ENCODE results near the gene MYOZ3. TPM values are rescaled to one million over a fixed set of nuclear protein-coding genes. Genes with fewer than 3 reads are reported as not detected.

The MYOZ3 gene
- total RNA-seq, 2 experiments from 2014 or later = not detected

GRCh38 chr5:150632305-150633160 lies 28.5 kb upstream of the MYOZ3 start:
- ChIA-PET CTCF (ENCODE audit: unreplicated experiment) (no interaction called here), POLR2A (interaction anchor here (0.7 kb wide), 1 partner anchor 20 kb away, joined by 3 read pairs; no protein-coding TSS in a partner anchor)
- H3K4me3 ChIP-seq (ENCODE audit: low read depth, low read length, poor library complexity, severe bottlenecking) = no peak overlapping the region
- no peak overlapping the region for H3K27ac ChIP-seq (ENCODE audit: low read depth, low read length, poor library complexity, severe bottlenecking)
- no peaks in the 10 kb centered on the region for H3K36me3 ChIP-seq (ENCODE audit: insufficient read depth, low read length)
- DNase-seq (ENCODE audit: low spot score) = no peak
- H3K9me3 ChIP-seq (ENCODE audit: low read length) = no peaks in the 10 kb centered on the region
- intact Hi-C loops (cut with micrococcal nuclease; ENCODE audit: unreplicated experiment) = no loop called here
- no TSS peak for BruUV-seq (replicated peaks)
- H3K79me2 ChIP-seq (ENCODE audit: insufficient read depth, low read depth, low read length) = no peaks in the 10 kb centered on the region
- H4K20me1 ChIP-seq (ENCODE audit: insufficient read depth, low read length) = no peaks in the 10 kb centered on the region
- H3K4me1 ChIP-seq (ENCODE audit: insufficient read depth, low read length, poor library complexity, severe bottlenecking) = no peaks in the 10 kb centered on the region
- H3K4me2 ChIP-seq (ENCODE audit: low read length) = no peak overlapping the region
- no peak overlapping the region for H2AFZ ChIP-seq (ENCODE audit: low read length)
- no peak for TF ChIP-seq CTCF (conservative IDR thresholded peaks at IDR 0.05; ENCODE audit: low read length)
- no peak for TF ChIP-seq EZH2phosphoT487 (IDR thresholded peaks at IDR 0.05; ENCODE audit: borderline replicate concordance, low read depth, low read length)
- no peaks in the 10 kb centered on the region for H3K9me2 ChIP-seq (ENCODE audit: insufficient read depth, low read length)

- CTCF ChIA-PET (ENCODE audit: unreplicated experiment) = no interaction called here
- Histone ChIP-seq H3K79me2 (ENCODE audit: insufficient read depth, low read depth, low read length) (no peaks in the 10 kb centered on the region), H4K20me1 (ENCODE audit: insufficient read depth, low read length) (no peaks in the 10 kb centered on the region), H3K9me3 (ENCODE audit: low read length) (no peaks in the 10 kb centered on the region), H3K4me1 (ENCODE audit: insufficient read depth, low read length, poor library complexity, severe bottlenecking) (no peaks in the 10 kb centered on the region), H2AFZ (ENCODE audit: low read length) (no peak overlapping the region), H3K27ac (ENCODE audit: low read depth, low read length, poor library complexity, severe bottlenecking) (no peak overlapping the region), H3K9me2 (ENCODE audit: insufficient read depth, low read length) (no peaks in the 10 kb centered on the region), H3K36me3 (ENCODE audit: insufficient read depth, low read length) (no peaks in the 10 kb centered on the region), H3K4me2 (ENCODE audit: low read length) (no peak overlapping the region), H3K4me3 (ENCODE audit: low read depth, low read length, poor library complexity, severe bottlenecking) (no peak overlapping the region)
- POLR2A ChIA-PET = no interaction called here
- intact Hi-C loops (cut with micrococcal nuclease; ENCODE audit: unreplicated experiment) = no loop called here
- BruUV-seq (replicated peaks) = no TSS peak
- TF ChIP-seq EZH2phosphoT487 (IDR thresholded peaks at IDR 0.05; ENCODE audit: borderline replicate concordance, low read depth, low read length) (no peak), CTCF (conservative IDR thresholded peaks at IDR 0.05; ENCODE audit: low read length) (no peak)
- DNase-seq (ENCODE audit: low spot score) = no peak
Measured at GRCh38 chr5:150633429-150633828, 27.6 kb upstream of the MYOZ3 start.
